K562 (cell line): ENCODE results near the gene TRIM27. TPM values are rescaled to one million over a fixed set of nuclear protein-coding genes. Genes with fewer than 3 reads are reported as not detected.

ENCODE experiments used
- FUS ChIP-seq: fragments of 200-400 bp; formaldehyde crosslinking; optimal IDR thresholded peaks from 2 replicates; pipeline ENCODE3; 2017; ENCODE audit warnings: low read depth, low read length
- NR2C1 ChIP-seq, 2 experiments: fragments of 450-650 bp; IDR thresholded peaks; 2 replicates each; pipeline ENCODE4 v1.6.1; 2017; ENCODE audit warnings: mild to moderate bottlenecking in 2 of 2, antibody characterized with exemption in 1 of 2, inconsistent platforms in 1 of 2, missing compliant biosample characterization in 1 of 2, missing genetic modification characterization in 1 of 2
- RCOR1 ChIP-seq, 2 experiments: IDR thresholded peaks; 2 replicates each; pipeline ENCODE4 v1.6.1; 2012; ENCODE audit warnings: low read depth in 2 of 2, low read length in 2 of 2, borderline replicate concordance in 1 of 2, improper control_type of control experiment in 1 of 2
- SRSF9 ChIP-seq: fragments of 200-400 bp; formaldehyde crosslinking; IDR thresholded peaks from 2 replicates; pipeline ENCODE4 v1.6.1; 2017; ENCODE audit warnings: low read depth, low read length, borderline replicate concordance
- ZFP1 ChIP-seq: fragments of 450-650 bp; formaldehyde crosslinking; IDR thresholded peaks from 2 replicates; pipeline ENCODE4 v1.4.0; 2020; ENCODE audit warnings: mild to moderate bottlenecking, mixed read lengths
- ZNF354B ChIP-seq: fragments of 250-450 bp; sonication (Bioruptor Pico); IDR thresholded peaks from 2 replicates; pipeline ENCODE4 v1.4.0; 2020
- polyA plus RNA-seq, 8 experiments: library from polyadenylated mRNA; depleted of rRNA in 4 of 8; stranded (reverse) in 5 of 8; unstranded in 3 of 8; fragments of >200 nt; fragmentation: Nextera tagmentation in 2 of 8; fragmentation: Illumina TruSeq in 1 of 8; extraction: Ambion mirVana in 2 of 8; extraction: Trizol in 1 of 8; gene quantifications; 2 replicates each; pipeline versions ENCODE4 v1.2.1 to v1.2.3, GENCODE V29; 2011 to 2014; ENCODE audit warnings: inconsistent platforms in 1 of 8, missing spikeins in 1 of 8
- total RNA-seq, 7 experiments: library from RNA; depleted of rRNA in 6 of 7; stranded (reverse); fragments of >200 nt in 6 of 7; fragmentation: Illumina TruSeq in 2 of 7; extraction: Trizol in 2 of 7; gene quantifications; 2 replicates each; pipeline versions ENCODE4 v1.2.1 to v1.2.3, GENCODE V29; 2011 to 2021; ENCODE audit warnings: low replicate concordance in 1 of 7
- TF ChIP-seq, protein P1 (sequence below): sonication (generic); formaldehyde crosslinking; IDR thresholded peaks from 2 replicates; pipeline ENCODE4 v1.8.1; 2023; ENCODE audit warnings: mild to moderate bottlenecking, missing genetic modification reagents
- TF ChIP-seq, protein P2 (sequence below): sonication (generic); formaldehyde crosslinking; IDR thresholded peaks from 2 replicates; pipeline ENCODE4 v1.9.0; 2022; ENCODE audit warnings: mild to moderate bottlenecking, missing genetic modification reagents
- TF ChIP-seq, protein P3 (sequence below), 2 experiments: fragments of 450-650 bp; IDR thresholded peaks; 2 replicates each; pipeline ENCODE4 v1.6.1; 2018; ENCODE audit warnings: mild to moderate bottlenecking in 2 of 2, low read depth in 1 of 2; ENCODE audit not compliant: partially characterized antibody in 2 of 2
- TF ChIP-seq, protein P4 (sequence below): fragments of 450-650 bp; IDR thresholded peaks from 2 replicates; pipeline ENCODE4 v1.6.1; 2016; ENCODE audit warnings: mild to moderate bottlenecking
- TF ChIP-seq, protein P5 (sequence below): fragments of 200-800 bp; sonication (Bioruptor generic); IDR thresholded peaks from 2 replicates; pipeline ENCODE4 v1.6.1; 2017; ENCODE audit warnings: missing genetic modification characterization, missing compliant biosample characterization
- TF ChIP-seq, protein P6 (sequence below): fragments of 250-450 bp; sonication (Bioruptor Pico); IDR thresholded peaks from 2 replicates; pipeline ENCODE4 v1.8.0; 2021; ENCODE audit warnings: borderline replicate concordance, mild to moderate bottlenecking, moderate library complexity; ENCODE audit not compliant: poor library complexity, severe bottlenecking

Gene TRIM27
- total and polyA plus RNA-seq, 9 of the 15 experiments (the other 6 are each of a cell fraction or from before 2014, with no cell fraction given) = 37.7 to 235 (median 122) TPM

DNA sequence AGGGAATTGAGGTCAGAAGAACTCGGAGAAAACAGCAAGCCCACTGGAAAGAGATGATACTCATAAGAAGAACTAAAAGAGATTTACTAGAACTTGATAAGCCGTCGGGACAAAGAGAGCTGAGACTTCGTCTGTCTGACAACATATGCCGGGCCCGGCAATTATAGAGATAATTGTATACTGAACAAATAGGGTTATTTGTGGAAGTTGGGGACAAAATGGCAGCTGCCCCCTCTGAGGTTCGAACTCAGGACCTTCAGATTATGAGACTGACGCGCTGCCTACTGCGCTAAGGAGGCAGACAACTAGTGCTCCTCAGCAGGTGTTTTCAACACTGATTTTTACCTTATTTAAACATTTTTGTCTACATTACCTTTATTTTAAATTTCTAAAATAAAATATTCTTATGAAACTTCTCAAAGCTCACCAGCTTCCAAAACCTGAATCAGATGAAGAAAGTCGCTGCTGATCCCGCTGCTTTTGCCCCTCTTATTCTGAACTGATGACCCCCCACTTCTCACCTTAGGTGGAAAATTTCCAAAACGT lies 29.3 kb upstream of the TRIM27 start (continued):
- TF ChIP-seq, protein P1, sequence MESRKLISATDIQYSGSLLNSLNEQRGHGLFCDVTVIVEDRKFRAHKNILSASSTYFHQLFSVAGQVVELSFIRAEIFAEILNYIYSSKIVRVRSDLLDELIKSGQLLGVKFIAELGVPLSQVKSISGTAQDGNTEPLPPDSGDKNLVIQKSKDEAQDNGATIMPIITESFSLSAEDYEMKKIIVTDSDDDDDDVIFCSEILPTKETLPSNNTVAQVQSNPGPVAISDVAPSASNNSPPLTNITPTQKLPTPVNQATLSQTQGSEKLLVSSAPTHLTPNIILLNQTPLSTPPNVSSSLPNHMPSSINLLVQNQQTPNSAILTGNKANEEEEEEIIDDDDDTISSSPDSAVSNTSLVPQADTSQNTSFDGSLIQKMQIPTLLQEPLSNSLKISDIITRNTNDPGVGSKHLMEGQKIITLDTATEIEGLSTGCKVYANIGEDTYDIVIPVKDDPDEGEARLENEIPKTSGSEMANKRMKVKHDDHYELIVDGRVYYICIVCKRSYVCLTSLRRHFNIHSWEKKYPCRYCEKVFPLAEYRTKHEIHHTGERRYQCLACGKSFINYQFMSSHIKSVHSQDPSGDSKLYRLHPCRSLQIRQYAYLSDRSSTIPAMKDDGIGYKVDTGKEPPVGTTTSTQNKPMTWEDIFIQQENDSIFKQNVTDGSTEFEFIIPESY (CRISPR knock-in tag) = peak; percentile 71
- TF ChIP-seq RCOR1 (IDR thresholded peaks at IDR 0.05; ENCODE audit: borderline replicate concordance in 1 of 2, low read depth in 2 of 2, low read length in 2 of 2) = peak in 1 of 2 experiments; percentile 77; a peak in 2 of 4 replicates
- TF ChIP-seq NR2C1 (IDR thresholded peaks at IDR 0.05) = 0 out of 2 replicates have a peak, but pooled peaks have one; percentile 24
- no peak for TF ChIP-seq NR2C1 (tag; IDR thresholded peaks at IDR 0.05)
- TF ChIP-seq SRSF9 = no peak
- no peak for TF ChIP-seq ZNF354B
- TF ChIP-seq, protein P2, sequence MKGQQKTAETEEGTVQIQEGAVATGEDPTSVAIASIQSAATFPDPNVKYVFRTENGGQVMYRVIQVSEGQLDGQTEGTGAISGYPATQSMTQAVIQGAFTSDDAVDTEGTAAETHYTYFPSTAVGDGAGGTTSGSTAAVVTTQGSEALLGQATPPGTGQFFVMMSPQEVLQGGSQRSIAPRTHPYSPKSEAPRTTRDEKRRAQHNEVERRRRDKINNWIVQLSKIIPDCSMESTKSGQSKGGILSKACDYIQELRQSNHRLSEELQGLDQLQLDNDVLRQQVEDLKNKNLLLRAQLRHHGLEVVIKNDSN (CRISPR knock-in tag) = no peak
- TF ChIP-seq, protein P3, sequence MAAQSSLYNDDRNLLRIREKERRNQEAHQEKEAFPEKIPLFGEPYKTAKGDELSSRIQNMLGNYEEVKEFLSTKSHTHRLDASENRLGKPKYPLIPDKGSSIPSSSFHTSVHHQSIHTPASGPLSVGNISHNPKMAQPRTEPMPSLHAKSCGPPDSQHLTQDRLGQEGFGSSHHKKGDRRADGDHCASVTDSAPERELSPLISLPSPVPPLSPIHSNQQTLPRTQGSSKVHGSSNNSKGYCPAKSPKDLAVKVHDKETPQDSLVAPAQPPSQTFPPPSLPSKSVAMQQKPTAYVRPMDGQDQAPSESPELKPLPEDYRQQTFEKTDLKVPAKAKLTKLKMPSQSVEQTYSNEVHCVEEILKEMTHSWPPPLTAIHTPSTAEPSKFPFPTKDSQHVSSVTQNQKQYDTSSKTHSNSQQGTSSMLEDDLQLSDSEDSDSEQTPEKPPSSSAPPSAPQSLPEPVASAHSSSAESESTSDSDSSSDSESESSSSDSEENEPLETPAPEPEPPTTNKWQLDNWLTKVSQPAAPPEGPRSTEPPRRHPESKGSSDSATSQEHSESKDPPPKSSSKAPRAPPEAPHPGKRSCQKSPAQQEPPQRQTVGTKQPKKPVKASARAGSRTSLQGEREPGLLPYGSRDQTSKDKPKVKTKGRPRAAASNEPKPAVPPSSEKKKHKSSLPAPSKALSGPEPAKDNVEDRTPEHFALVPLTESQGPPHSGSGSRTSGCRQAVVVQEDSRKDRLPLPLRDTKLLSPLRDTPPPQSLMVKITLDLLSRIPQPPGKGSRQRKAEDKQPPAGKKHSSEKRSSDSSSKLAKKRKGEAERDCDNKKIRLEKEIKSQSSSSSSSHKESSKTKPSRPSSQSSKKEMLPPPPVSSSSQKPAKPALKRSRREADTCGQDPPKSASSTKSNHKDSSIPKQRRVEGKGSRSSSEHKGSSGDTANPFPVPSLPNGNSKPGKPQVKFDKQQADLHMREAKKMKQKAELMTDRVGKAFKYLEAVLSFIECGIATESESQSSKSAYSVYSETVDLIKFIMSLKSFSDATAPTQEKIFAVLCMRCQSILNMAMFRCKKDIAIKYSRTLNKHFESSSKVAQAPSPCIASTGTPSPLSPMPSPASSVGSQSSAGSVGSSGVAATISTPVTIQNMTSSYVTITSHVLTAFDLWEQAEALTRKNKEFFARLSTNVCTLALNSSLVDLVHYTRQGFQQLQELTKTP (IDR thresholded peaks at IDR 0.05; ENCODE audit: low read depth in 1 of 2, partially characterized antibody in 2 of 2) = peak; percentile 21 to 35
- TF ChIP-seq, protein P4, sequence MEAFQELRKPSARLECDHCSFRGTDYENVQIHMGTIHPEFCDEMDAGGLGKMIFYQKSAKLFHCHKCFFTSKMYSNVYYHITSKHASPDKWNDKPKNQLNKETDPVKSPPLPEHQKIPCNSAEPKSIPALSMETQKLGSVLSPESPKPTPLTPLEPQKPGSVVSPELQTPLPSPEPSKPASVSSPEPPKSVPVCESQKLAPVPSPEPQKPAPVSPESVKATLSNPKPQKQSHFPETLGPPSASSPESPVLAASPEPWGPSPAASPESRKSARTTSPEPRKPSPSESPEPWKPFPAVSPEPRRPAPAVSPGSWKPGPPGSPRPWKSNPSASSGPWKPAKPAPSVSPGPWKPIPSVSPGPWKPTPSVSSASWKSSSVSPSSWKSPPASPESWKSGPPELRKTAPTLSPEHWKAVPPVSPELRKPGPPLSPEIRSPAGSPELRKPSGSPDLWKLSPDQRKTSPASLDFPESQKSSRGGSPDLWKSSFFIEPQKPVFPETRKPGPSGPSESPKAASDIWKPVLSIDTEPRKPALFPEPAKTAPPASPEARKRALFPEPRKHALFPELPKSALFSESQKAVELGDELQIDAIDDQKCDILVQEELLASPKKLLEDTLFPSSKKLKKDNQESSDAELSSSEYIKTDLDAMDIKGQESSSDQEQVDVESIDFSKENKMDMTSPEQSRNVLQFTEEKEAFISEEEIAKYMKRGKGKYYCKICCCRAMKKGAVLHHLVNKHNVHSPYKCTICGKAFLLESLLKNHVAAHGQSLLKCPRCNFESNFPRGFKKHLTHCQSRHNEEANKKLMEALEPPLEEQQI = peak; percentile 92
- TF ChIP-seq, protein P5, sequence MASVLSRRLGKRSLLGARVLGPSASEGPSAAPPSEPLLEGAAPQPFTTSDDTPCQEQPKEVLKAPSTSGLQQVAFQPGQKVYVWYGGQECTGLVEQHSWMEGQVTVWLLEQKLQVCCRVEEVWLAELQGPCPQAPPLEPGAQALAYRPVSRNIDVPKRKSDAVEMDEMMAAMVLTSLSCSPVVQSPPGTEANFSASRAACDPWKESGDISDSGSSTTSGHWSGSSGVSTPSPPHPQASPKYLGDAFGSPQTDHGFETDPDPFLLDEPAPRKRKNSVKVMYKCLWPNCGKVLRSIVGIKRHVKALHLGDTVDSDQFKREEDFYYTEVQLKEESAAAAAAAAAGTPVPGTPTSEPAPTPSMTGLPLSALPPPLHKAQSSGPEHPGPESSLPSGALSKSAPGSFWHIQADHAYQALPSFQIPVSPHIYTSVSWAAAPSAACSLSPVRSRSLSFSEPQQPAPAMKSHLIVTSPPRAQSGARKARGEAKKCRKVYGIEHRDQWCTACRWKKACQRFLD (CRISPR knock-in tag) = no peak
- TF ChIP-seq, protein P6, sequence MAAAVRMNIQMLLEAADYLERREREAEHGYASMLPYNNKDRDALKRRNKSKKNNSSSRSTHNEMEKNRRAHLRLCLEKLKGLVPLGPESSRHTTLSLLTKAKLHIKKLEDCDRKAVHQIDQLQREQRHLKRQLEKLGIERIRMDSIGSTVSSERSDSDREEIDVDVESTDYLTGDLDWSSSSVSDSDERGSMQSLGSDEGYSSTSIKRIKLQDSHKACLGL (CRISPR knock-in tag) = no peak
- no peak for TF ChIP-seq FUS
- TF ChIP-seq ZFP1 (CRISPR knock-in tag) = no peak
